ENCODE measurements around the gene ASCC3.

ASCC3 gene

DNA sequence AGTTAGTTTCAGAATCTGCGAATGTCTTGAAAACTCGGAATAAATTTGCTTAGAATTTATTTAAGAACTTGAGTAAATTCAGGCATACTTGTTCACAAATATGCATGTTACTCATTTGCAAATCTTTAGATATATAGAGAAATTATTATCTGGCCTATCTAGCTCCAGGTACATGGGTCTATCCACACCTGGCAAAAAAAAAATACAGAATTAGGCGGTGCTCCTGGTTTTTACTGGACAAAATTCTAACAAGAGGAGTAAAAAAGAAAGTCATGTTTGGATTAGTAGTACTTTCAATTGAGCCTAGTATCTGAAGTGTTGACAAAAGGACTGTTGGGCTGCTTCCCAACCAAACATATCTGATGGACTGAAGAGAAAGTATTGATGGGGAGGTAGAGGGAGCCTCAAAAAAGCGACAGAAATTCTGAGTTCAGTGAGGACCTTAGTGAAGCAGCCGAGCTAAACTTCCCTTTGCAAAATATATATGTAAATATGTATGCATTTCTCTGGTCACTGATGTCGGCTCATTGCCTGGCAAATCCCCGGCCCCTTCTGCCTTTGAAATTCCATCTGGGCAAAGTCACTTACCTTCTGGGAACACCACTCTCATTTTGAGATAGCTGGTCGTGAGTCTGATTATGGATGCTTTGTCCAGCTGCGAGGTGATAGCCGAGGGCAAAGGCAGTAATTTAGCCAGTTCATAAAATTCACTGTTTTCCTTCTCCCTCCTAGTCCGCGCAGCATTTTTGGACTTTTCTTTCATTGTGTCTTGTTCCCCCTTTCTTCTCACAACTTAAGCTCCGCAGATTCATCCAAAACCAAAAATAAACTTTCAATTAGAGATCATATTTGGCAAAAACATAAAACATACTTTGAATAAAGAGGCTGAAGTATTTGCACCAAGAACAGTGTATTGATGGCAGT lies 418.2 kb downstream of the ASCC3 start:
- no peak for DNase-seq

DNA sequence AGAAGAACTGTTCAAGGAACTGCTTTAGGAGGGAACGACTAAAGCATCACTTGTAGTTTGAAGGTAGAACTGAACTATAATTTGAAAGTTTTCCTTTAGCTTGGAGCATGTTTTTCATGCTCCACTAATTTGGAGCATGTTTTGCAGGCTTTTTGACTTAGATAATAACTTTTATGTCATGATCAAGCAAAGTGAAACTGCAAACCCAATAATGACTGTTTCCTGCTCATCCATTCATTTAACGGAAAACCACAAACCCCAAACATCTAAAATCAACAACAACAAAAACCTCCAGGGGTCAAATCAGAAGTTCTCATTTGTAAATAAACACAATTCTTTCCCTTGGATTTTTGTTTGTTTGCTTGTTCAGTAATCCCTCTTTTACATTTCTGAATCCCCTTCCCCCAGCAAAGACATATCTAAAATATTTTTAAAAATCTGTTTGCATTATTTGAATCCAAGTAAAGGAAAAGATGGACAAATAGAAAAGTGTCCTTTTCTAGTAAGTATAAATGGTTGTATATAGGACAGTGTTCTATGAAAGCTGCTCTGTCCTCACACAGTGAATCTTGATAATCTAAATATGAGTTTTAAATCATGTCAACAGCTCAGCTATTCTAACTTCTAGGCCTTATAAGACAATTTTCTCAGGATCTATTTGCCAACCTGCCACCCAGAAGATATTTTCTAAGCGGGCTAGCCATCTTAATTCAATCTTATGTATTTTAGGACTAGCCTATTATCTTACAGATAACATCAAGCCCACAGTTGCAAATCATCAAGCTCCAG lies 419.0 kb downstream of the ASCC3 start:
- DNase-seq = no peak

DNA sequence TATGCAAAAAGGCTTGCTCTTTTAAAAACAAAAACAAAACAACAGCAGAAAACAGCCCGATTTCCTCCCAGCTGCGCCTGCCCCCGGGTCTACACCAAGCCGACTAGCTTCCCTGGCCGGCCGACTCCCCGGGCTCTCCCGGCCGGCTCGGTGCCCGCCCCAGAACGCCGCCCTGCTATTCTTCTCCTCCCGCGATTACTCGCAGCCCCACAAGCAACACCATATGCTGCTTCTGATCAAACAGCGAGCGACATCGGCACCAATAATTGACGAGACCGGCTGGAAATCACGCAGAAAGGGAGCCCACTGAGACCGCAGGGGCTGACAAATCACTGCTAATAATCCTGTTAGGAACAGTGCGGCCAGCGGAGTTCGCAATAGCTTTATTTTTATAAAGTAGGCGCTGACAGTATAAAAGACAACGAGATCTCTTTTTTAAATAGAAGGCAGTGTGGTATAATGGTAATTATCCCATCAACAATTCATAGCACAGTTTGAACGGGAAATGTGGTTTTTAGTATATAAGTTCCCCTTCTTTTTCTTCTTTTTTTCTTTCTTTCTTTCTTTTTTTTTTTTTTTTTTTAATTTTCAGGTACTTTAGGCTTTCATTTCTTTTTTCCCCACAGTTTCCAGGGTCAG lies 419.7 kb downstream of the ASCC3 start:
- peak; percentile 66 for DNase-seq

DNA sequence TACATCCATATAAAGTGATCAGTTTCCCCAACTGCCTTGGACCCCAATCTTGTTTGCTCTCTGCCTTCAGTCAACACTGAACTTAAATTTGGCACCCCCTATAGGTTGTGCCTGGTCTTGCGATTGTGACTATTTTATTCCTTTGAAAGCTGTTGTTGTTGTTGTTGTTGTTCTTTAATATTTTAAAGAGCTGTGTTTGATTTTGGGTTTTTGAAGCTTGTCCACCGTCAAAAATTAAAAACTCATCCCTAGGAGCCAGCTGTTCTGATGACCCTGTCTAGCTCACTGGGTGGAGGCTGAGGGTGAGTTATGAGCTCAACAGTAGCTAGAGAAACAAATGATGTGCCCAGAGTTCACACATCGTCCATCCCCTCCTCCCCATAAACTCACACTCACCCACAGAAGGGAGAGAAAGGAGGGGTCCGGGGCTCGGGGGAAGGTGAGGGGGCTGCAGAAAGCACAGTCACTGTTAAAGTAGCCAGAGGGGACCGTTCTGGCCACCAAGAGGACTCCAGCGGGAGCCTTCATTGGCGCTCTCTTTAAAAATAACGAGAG lies 420.4 kb downstream of the ASCC3 start:
- peak; percentile 53 for DNase-seq

DNA sequence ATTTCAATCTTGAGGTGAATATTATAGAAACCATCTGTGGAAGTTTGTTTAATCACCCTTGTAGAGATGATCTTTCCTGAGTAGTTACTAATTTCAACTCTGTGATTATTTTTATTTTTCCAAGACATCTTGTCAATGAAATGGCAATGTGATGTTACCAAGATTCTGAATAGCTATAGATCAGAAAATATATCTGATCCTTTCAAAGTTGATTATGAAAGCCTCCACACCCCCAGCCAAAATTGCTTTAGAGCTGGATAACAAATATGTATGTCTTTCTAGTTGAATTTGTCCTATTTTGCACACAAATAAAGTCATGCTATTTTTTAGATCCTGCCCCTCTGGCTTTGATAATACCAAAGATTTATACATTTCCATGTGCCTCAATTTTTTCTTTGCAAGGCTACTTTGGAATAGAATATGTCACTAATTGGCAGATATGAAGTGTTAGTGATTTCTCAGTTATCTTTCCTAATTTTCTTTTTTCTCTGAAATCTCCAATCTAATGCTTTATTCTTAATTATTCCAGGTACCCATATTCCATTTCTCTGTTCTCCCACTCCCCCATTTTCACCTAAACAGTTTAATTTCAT lies 421.4 kb downstream of the ASCC3 start:
- DNase-seq = no peak

DNA sequence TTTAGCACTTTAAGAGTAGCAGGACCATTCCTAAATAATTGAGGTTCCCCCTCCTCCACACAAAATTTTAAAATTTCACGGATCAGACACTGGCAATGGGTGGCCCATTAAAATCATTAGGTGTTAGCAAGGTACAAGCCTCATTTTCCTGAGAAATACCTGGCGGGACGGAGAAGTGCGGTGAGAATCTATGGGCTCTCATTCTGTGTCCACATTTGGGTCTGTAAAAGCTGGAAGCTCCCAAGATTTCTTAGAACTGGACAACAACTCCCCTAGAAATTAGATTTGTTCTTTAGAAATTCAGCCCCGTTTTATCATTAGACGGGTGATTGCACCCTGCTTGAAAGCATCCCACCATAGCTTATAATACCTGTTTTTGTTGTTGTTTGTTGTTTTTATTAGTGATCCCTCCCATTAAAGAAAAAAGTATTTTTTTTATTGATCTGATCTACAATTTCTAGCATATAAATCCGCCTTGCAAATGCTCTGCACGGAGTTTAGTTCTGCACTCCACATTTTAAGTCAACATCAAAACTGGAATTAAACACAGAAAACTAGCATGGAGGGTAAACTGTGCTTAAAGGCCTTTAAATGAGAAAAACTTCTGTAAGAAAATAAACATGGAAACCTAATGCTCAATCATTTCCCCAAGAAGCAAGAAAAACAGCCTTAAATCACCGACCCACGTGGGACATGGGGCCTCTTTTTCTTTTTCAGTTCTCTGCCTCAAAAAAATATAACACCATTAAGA lies 422.1 kb downstream of the ASCC3 start:
- no peak for DNase-seq
